Activated CD4-positive, alpha-beta T cell treated with anti-CD3 and anti-CD28 coated beads, Interleukin-2, amount 50 U/mL, for 48 hours (primary cell): Measurements from ENCODE around the gene NCOA1.
"Not testable (repeated sequence)": the region's sequence is repeated elsewhere in the genome, so short reads cannot be mapped to it uniquely, and the experiment has no call there.

Experiments used
- DNase-seq, 2 experiments: peaks; one replicate each; pipeline ENCODE4 v3.0.0-alpha.2; 2020

Gene NCOA1

DNA sequence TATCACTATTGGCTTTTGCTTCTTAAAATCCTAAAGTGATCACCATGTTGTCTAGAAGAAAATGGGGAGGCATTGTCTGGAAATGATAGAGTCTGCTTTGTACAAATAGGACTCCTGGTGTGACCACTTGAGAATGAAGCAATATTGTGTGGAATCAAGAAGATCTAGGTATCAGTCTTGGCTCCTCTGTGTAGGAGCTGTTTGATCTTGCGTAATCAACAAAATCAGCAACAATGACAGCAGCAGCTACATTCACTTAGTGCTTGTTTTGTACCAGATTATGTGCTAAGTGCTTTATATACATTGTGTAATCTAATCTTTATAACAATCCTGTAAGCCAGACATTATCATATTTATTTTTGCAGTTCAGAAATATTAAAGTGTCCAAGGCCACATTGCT lies 17.8 kb downstream of the NCOA1 start:
- DNase-seq = no peak

DNA sequence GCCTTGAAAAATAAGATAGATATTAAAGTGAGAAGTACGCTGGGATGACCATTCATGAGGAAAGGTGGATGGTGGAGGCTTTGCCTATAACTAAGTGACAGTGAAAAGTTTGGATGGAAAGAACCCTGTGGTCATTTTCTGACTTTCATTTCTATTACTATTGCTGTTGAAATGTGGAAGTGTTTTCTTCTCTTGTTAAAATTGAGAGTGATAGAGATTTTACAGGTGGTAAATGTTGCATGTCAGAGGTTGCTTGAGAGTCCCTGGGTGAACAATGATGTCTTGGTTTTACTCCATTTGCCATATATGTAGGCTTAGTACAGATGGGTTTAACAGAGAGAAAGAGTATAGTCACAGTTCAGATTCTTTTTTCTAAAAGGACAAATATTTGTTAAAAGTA lies 18.4 kb downstream of the NCOA1 start:
- no peak for DNase-seq

DNA sequence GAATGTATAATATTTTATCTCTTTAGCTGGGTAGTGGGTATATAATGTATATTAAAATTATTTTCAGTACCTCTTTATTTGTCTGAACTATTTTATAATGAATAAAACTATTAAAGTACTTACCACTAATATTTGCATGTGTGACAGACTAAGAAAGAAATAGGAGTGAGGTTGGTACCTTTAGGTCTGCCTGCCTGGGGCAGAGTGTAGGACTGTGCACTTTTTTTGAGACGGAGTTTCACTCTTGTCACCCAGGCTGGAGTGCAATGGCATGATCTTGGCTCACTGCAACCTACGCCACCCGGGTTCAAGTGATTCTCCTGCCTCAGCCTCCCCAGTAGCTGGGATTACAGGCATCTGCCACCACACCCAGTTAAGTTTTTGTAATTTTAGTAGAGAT lies 18.8 kb downstream of the NCOA1 start:
- no peak for DNase-seq

DNA sequence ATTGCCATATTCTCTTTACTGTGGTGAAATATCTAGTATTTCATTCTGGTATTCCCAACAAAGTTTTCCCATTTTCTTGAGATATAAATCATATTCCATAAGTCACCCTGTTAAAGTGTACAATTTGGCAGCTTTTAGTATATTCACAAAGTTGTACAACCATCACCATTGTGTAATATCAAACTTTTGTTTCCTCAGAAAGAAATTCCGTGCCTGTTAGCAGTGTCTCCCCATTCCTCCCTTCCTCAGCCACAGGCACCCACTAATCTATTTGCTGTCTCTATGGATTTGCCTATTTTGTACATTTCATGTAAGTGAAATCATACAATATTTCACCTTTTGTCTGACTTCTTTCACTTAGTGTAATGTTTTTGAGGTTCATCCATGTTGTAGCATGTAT lies 19.7 kb downstream of the NCOA1 start:
- no peak for DNase-seq

DNA sequence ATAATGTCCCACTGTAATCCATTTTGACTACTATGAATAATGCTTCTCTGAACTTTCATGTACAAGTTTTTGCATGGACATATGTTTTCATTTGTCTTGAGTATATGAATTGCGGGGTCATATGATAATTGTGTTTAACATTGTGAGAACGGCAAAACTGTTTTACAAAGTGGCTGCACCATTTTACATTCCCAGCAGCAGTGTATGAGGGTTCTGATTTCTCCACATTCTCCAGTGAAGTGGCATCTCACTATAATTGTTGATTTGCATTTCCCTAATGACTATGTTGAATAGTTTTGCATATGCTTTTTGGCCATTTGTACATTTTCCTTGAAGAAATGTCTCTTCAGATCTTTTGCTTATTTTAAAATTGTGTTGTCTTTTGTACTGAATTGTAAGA lies 20.1 kb downstream of the NCOA1 start:
- DNase-seq = no peak

DNA sequence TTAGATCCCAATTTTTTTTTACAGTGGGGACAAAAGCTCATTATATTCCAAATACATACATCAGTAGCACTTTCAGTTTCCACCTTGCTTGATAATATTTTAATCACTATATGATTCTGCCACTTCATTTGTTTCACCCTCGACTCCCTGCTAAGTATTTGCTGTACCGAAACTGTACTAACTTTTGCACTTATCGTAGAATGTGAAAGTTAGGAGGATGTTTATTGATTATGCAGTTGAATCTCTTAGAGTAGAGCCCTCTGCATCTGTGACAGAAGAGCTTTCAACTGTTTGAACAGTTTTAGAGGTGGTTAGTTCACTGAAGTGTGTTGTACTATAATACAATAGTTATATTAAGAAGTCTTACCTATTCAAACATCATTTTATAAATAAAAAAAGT lies 20.8 kb downstream of the NCOA1 start:
- no peak for DNase-seq

DNA sequence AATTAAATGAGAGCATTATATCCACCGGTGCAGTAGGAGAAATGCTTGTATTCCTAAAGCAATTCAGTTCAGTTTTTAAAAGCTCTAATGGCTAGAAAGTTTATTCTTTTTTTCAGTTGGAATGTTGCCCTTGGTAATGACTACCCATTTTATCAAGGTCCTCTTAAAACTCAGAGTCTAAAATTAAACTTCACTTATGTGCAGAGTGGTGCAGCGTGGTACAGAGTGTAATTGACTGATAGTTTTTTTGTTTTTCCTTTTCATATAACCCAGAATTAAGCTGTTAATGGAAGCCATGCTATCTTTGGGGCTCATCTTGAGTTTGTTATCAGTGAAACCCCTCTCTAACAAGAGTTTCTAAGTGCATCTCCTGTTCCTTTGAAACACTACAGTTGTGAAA lies 21.4 kb downstream of the NCOA1 start:
- no peak for DNase-seq

DNA sequence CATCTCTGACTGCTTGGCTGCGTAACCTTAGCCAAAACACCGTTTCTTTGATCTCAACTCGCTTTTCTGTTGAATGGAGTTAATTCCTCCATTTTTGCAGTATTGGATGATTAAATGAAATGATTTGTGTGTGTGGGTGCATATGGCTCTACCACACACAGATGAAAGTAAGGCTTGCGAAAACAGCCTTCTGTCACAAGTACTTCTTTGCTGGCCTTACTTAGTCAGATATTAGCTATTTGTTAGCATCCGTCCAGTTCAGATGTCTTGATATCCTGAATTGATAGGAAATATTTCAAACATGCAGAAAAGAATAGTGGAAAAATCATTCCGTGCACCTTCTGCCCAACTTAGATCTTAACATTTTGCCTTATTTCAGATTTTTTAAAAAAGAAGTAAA lies 21.8 kb downstream of the NCOA1 start:
- DNase-seq = no peak

DNA sequence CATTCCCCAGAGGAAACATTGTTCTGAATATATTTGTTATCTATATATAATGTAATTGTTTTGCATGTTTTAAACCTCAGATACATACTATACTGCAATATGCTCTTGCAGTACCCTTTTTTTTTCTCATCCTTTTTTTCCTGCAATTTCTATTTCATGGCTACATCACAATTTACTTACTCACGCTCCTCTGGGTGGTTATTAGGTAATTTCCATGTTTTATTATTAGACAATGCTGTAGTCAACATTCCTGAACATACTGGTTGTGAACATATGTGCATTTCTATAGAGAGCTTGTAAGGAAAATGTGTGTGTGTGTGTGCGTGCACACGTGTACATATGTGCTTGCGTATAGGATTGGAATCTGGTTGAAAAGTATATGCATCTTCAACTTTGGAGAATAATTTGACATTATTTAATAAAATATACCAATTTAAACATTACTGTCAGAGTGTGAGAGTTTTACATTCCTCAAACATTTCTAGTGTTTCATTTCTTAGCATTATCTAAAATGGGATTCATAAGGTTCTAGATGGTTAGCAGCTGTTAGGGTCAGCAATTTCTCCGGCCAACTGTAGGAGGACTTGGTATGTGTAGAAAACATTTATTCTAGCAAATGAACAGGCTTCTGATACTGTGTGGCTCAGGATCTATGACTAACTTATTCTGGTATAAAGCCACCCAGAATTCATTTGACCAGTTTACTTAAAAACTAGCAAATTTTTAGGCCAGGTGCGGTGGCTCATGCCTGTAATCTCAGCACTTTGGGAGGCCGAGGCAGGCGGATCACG lies 22.4 kb downstream of the NCOA1 start:
- no peak for DNase-seq

DNA sequence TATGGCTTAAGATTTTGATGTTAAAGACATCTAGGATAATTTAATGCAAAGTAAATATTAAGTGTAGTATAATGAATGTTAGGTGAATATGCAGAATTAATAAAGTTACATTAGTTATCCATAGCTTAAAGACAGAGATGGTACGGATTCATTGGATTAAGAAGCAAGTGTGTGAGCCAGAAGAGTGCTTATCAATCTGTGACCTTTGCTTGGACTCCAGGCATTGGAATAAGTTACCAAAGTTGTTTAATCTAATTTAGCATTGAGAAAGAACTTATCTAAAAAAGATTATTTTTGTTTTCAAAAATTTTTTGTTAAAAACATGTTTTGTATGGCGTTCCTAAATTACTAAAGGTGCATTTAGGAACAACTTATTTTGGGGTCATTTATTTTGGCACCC lies 23.8 kb downstream of the NCOA1 start:
- DNase-seq = no peak

DNA sequence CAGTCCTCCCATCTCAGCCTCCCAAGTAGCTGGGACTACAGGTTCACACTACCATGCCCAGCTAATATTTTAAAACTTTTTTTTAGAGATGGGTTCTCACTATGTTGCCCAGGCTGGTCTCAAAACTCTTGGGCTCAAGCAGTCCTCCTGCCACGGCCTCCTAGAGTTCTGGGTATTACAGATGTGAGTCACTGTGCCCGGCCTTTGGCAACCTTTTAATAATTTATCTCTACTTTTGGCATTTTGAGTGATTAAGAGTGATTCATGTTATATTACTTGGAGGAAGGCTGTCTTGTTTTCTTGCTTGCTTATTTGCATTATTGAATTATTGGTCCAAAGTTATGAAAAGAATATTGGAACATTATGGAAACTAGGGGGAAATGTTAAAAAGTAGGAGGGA lies 24.3 kb downstream of the NCOA1 start:
- DNase-seq = no peak

DNA sequence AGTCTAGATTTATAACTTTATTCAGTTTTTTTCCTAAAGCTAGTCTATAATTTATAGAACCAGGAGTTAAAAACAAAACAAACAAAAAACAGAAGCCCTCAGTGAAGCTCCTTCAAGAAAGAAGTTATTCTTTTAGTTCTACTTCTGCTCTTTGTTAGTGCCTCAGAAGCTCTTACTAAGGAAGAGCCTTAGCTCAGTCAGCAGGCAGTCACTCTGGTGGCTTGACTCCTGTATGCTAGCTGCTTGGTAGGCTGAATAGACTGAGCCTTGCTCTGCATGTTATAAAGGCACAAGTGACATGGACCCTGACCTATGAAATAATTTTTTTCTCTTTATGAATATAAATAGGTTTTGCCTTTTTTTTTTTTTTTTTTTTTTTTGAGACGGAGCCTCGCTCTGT lies 24.8 kb downstream of the NCOA1 start:
- DNase-seq = no peak

DNA sequence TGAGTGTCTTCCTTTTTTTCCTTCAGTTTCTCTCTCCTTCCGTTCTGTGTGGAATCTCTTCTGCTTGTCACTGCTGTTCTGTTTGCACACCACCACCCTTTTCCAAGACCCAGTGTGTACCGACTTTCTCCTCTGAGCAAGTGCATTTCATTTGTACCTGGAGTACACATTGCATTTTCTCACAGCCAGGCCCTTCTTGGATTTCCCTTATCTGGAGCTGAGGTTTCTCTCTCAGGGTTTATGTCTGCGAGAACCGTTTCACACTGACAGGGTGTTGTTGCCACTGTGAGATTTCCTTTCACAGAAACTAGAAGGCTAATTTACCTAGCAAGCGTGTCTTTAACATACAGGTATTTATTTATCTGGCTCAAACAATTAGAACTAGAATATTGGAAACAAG lies 26.2 kb downstream of the NCOA1 start:
- DNase-seq = no peak

DNA sequence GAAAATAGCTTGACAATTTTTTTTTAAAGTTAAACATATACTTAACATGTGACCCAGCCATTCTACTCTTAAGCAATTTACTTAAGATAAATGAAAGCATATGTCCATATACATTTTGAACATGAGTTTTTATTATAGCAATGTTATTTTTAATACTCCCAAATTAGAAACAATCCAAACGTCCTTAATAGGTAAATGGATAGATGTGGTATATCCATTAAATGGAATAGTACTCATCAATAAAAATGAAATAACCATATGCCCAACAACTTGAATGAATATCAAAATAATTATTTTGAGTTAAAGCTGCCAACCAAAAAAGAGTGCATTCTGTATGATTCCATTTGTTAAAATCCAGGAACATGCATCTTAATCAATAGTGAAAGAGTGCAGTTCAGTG lies 29.1 kb downstream of the NCOA1 start:
- DNase-seq = no peak

DNA sequence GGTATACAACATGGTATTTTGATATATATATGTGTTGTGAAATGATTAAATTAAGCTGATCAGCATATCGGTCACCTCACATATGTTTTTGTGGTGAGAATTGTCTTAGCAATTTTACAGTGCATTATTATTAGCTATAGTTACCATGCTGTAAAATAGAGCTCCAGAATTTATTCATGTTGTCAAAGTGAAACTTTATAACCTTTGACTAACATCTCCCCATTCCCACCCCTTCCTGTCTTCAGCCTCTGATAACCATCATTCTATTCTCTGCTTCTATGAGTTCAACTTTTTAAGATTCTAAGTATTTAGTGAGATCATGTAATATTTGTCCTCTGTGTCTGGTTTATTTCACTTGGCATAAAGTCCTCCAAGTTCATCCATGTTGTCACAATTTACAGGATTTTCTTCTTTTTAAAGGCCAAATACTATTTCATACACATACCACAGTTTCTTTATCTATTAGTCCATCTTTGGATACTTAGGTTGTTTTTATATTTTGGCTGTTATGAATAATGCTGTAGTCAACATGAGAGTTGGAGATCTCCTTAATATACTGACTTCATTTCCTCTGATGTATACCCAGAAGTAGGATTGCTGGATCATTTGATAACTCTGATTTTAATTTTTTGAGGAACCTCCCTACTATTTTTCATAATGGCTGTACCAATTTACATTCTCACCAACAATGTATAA lies 30.3 kb downstream of the NCOA1 start:
- DNase-seq = no peak

DNA sequence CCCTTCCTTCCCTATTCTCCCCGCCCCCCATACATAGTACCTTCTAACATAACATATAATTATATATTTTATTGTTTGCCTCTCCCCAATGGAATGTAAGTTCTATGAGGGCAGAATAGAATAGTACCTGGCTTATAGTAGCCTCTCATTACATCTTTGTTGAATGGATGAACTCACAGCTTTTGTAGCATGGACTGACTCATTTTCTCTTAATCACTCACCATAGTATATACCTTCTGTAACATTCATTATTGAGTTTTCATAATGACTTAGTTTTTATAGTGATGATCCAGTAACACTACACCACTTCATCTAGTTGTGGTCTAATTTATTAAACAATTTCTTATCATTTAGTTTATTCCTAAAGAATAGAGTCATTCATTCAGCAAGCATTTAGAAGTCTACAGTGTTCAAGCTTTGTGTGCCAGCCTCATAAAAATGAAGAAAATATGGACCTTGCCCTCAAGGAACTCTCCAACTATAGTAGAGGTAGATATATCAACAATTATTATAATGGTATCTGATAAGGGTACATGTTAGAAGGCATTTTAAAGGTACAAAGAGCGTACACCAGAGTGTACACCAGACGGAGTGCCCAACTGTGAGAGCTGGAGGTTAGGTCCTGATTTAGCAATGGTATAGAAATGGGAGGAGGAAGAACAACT lies 31.1 kb downstream of the NCOA1 start:
- DNase-seq = no peak

DNA sequence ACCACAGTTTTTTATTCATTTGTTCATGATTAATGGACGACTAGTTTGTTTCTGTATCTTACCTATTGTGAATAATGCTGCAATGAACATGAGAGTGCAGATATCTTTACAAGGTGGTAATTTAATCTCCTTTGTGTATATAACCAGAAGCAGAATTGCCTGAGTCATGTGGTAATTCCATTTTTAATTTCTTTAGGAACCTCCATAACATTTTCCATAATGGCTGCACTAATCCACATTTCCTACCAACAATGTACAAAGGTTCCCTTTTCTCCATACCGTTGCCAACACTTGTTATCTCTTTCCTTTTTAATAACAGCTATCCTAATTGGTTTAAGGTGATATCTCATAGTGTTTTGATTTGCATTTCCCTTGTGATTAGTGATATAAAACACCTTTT lies 36.5 kb downstream of the NCOA1 start:
- DNase-seq = no peak

DNA sequence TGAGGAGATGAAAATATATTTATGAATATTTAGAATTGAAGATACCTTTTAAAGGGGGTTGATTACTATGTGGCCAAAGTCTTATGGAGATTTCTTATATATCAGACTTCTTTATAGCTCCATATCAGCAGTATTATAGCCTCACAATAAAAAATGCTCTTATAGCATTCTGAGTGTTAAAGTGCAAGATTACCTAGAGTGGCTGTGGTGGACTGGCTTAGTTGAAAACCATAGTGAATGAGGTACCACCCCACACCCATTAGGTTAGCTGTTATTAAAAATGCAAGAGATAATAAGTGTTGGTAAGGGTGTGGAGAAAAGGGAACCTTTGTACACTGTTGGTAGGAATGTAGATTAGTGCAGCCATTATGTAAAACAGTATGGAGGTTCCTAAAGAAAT lies 39.7 kb downstream of the NCOA1 start:
- no peak for DNase-seq

DNA sequence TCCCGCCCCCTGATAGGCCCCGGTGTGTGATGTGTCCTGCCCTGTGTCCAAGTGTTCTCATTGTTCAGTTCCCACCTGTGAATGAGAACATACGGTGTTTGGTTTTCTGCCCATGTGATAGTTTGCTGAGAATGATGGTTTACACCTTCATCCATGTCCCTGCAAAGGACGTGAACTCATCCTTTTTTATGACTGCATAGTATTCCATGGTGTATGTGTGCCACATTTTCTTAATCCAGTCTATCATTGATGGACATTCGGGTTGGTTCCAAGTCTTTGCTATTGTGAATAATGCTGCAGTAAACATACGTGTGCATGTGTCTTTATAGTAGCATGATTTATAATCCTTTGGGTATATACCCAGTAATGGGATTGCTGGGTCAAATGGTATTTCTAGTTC lies 40.6 kb downstream of the NCOA1 start:
- DNase-seq = not testable (repeated sequence)

DNA sequence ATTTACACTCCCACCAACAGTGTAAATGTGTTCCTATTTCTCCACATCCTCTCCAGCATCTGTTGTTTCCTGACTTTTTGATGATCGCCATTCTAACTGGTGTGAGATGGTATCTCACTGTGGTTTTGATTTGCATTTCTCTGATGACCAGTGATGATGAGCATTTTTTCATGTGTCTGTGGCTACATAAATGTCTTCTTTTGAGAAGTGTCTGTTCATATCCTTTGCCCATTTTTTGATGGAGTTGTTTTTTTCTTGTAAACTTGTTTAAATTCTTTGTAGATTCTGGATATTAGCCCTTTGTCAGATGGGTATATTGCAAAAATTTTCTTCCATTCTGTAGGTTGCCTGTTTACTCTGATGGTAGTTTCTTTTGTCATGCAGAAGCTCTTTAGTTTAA lies 41.0 kb downstream of the NCOA1 start:
- not testable (repeated sequence) for DNase-seq

DNA sequence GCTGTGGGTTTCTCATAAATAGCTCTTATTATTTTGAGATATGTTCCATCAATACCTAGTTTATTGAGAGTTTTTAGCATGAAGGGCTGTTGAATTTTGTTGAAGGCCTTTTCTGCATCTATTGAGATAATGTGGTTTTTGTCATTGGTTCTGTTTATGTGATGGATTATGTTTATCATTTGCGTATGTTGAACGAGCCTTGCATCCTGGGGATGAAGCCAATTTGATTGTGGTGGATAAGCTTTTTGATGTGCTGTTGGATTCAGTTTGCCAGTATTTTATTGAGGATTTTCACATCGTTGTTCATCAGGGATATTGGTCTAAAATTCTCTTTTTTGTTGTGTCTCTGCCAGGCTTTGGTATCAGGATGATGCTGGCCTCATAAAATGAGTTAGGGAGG lies 42.5 kb downstream of the NCOA1 start:
- not testable (repeated sequence) for DNase-seq

DNA sequence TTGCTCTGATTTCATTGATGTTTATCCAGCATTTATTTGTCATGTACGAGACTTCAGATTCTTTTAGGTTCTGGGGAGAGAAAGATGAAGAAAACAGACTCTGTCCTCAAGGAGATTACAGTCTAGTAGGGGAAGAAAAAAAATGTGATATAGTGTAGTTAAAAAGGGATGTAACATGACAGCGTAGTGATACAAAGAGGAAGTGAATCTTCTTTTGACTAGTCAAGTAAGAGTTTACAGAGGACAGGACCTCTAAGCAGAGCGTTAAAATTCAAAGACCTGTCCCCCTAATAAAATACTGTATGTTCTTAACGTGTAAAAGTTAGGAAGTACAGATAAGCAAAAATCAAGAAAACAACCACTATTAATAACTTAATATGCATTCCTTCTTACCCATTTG lies 47.7 kb downstream of the NCOA1 start:
- DNase-seq = no peak

DNA sequence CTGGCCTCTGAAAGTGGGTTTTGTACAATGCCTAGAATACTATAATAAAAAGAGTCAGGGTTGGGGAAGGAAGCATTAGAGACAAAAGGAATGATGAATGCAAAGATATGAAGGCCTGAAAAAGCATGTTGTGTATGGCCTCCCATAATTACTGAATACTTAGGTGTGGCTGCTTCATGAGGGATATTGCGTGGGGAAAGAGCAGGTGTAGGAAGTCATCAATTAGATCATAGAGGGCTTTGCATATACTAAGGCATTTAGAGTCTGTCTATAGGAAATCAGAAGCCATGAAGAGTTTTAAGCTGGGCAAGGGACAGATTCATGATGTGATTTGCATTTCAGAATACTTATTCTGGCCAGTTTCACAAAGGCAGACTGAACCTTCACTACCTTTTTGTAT lies 48.2 kb downstream of the NCOA1 start:
- no peak for DNase-seq

DNA sequence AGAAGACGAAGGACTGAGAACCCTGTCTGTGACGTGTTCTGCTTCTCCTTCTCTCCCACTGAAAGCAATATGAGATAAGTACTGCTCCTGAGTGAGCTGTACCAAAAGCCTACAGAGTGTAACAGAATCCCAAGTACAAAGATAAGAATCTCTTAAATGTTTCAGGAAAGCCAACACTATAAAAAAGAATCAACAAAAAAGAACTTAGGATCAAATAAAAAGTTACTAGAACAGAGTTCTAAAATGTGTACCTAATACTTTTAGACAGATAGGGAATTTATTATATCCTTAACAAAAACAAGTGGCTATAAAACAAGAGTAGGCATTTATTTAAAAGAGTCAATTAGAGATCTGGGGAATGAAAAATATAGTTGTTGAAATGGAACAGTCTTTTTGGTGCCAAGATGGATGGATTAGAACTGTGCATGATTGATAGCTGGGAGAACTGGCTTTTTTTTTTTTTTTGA lies 49.0 kb downstream of the NCOA1 start:
- DNase-seq = no peak
